HL-60 (cell line): ENCODE measurements around the gene COL13A1.

Experiments used
- CTCF ChIP-seq: IDR thresholded peaks from one replicate; pipeline ENCODE4 v1.5.1; 2011; ENCODE audit warnings: low read length, control low read depth, inconsistent platforms; ENCODE audit not compliant: insufficient read depth
- GABPA ChIP-seq: IDR thresholded peaks from 2 replicates; pipeline ENCODE4 v1.6.1; 2012; ENCODE audit warnings: low read depth
- POLR2AphosphoS5 ChIP-seq: IDR thresholded peaks from 2 replicates; pipeline ENCODE4 v1.6.1; 2012; ENCODE audit warnings: low read depth
- REST ChIP-seq: IDR thresholded peaks from 2 replicates; pipeline ENCODE4 v1.6.1; 2012; ENCODE audit warnings: low read depth; ENCODE audit not compliant: insufficient replicate concordance
- SPI1 ChIP-seq: IDR thresholded peaks from 2 replicates; pipeline ENCODE4 v1.6.1; 2012; ENCODE audit warnings: low read depth, mild to moderate bottlenecking, borderline replicate concordance

- TF ChIP-seq CTCF (no peak), POLR2AphosphoS5 (no peak), REST (no peak), GABPA (no peak), SPI1 (no peak)
These were observed 133.1 kb downstream of the COL13A1 start for GRCh38 chr10:69934768-69935167.
